MG63 (cell line): ENCODE results near the gene FMN1. TPM values are rescaled to one million over a fixed set of nuclear protein-coding genes. Genes with fewer than 3 reads are reported as not detected.
A peak's percentile ranks its signal among the peaks of the same experiment; 100 is the strongest.
"Not testable (repeated sequence)": the region's sequence is repeated elsewhere in the genome, so short reads cannot be mapped to it uniquely, and the experiment has no call there.

ENCODE experiments used
- DNase-seq: peaks from one replicate; pipeline ENCODE4 v3.0.0-alpha.2; 2020
- H3K27me3 ChIP-seq: fragments of 250-450 bp; sonication (Bioruptor Pico); 2 replicates; pipeline ENCODE4 v1.5.1; 2020; ENCODE audit warnings: mild to moderate bottlenecking, moderate library complexity
- H3K36me3 ChIP-seq: fragments of 250-450 bp; sonication (Bioruptor Pico); 2 replicates; pipeline ENCODE4 v1.5.1; 2020; ENCODE audit warnings: mild to moderate bottlenecking, moderate library complexity
- H3K4me3 ChIP-seq: fragments of 250-450 bp; sonication (Bioruptor Pico); 2 replicates; pipeline ENCODE4 v1.5.1; 2020; ENCODE audit warnings: mild to moderate bottlenecking, moderate library complexity
- H3K9me3 ChIP-seq: fragments of 250-450 bp; sonication (Bioruptor Pico); 2 replicates; pipeline ENCODE4 v1.5.1; 2020; ENCODE audit warnings: mild to moderate bottlenecking, moderate library complexity
- total RNA-seq: library from RNA; depleted of rRNA; stranded (reverse); fragments of >200 nt; shearing (Covaris generic); gene quantifications from 2 replicates; pipeline ENCODE4 v1.2.3, GENCODE V29; 2014; ENCODE audit warnings: low replicate concordance

FMN1 gene
- total RNA-seq, 1 experiment from 2014 or later = 9.0 TPM

DNA sequence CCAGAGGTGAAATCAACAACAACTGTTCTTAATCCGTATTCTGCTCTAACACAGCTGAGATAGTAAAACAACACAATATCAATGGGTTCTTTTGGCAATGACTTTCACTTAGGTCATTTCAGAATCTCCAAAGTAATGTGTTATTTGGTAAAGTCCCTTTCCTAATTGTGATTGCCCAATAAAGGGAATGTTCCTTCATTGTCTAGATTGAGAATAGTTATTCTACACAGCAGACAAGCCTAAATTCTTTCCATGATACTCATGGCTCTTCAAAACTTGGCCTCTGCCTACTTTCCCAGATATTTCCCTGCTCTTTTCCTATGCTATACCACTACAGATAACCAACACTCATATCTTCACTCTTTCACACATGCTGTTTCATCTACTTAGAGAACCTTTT lies 219.8 kb downstream of the FMN1 start:
- H3K27me3 ChIP-seq = no peaks in the 10 kb centered on the region
- no peaks in the 10 kb centered on the region for H3K36me3 ChIP-seq
- DNase-seq = no peak
- H3K4me3 ChIP-seq = no peak overlapping the region
- H3K9me3 ChIP-seq = no peaks in the 10 kb centered on the region

DNA sequence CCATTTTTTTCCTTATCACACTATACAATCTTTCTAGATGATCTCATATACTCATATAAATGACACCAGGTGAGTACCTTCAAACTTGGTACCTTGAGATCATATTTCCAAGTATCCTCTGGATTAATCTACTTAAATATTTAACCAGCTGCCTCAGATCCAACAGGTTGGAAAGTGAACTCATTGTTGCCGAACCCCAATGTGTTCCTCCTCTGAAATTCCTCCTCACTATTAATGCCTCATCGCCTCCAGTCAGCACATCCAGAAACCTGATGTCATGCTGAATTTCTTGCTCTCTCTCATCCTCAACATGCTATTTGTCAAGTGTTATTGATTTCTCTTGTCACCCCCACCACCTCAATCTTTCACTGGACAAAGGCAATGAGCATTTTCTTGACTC lies 221.8 kb downstream of the FMN1 start:
- no peaks in the 10 kb centered on the region for H3K36me3 ChIP-seq
- H3K4me3 ChIP-seq = no peak overlapping the region
- H3K27me3 ChIP-seq = no peaks in the 10 kb centered on the region
- no peaks in the 10 kb centered on the region for H3K9me3 ChIP-seq
- no peak for DNase-seq

DNA sequence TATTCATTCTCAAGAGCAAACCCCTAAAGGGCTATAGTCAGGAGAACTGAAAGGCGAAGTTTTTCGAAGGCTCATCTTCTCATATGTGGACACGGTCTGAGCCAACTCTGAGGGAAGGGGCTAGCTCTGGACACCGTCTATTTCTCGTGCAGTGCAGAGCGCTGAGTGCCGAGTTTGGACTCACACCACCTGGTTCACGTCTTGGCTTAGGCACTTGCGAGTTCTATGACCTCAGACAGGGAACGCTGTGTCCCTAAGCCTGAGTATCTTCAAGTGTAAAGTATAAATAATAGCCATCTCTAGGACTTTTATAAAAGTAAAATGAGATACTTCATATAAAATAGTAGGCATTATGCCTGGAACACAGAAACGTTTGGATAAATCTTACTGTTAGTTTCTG lies 223.7 kb downstream of the FMN1 start:
- Histone ChIP-seq H3K4me3 (no peak overlapping the region), H3K9me3 (no peaks in the 10 kb centered on the region), H3K27me3 (no peaks in the 10 kb centered on the region), H3K36me3 (no peaks in the 10 kb centered on the region)
- DNase-seq = no peak

DNA sequence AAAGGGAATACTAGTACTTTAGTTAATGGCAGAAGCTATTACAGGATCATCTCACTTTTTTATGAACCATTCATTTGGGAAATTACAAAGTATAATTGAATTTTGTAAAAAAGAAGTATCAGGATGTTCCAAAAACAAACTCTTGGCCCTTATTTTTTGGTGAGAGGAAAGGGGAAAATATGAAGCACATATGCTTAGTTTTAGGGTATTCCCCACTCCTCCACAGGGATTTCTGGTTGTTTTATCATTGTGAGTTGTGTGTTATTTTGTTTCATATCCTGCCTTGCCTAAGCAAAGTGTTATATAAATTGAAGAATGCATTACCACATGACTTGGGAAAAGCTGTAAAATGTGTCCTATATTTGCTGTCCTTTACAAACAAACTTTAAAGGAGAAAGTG lies 227.0 kb downstream of the FMN1 start:
- no peak overlapping the region for H3K4me3 ChIP-seq
- no peaks in the 10 kb centered on the region for H3K27me3 ChIP-seq
- no peaks in the 10 kb centered on the region for H3K36me3 ChIP-seq
- no peak for DNase-seq
- H3K9me3 ChIP-seq = no peaks in the 10 kb centered on the region

DNA sequence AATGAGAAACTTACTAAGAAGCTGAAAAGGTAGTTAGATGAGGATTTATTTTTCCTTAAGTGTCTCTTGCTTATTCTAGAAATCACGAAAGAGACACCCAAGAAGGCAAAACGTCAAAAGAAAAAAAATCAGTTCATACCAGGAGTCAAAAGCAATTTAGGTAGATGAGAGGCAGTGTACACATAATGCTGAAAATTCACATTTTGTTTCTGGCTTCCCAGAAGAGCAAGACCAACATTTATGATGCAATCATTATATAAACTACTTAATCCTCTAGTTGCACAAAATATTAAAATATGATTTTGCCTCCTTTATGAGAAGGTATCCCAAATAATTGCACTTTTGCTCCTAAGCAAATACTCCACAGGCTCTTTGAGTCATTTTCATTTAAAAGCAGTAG lies 228.0 kb downstream of the FMN1 start:
- Histone ChIP-seq H3K36me3 (no peaks in the 10 kb centered on the region), H3K4me3 (no peak overlapping the region), H3K9me3 (no peaks in the 10 kb centered on the region), H3K27me3 (no peaks in the 10 kb centered on the region)
- no peak for DNase-seq

DNA sequence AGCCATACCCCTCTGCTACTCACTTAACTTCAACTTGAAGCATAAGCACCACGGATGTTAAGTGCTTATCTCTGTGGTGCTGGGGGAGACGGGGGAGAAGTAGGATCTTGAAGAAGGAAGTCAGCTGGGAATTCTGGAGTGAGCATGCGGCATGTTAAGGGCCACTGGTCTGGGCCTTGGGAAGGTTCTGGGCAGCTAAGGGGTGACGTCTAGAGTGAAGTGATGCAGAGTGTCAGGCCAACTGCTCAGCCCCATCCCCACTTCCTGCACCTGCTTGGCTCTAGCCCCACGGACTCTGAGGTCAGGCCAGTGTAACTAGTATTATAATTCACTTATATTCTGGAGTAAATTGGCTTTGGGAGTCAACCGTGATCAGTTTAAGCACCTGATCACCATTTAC lies 228.6 kb downstream of the FMN1 start:
- Histone ChIP-seq H3K9me3 (no peaks in the 10 kb centered on the region), H3K4me3 (no peak overlapping the region), H3K27me3 (no peaks in the 10 kb centered on the region), H3K36me3 (no peaks in the 10 kb centered on the region)
- no peak for DNase-seq

DNA sequence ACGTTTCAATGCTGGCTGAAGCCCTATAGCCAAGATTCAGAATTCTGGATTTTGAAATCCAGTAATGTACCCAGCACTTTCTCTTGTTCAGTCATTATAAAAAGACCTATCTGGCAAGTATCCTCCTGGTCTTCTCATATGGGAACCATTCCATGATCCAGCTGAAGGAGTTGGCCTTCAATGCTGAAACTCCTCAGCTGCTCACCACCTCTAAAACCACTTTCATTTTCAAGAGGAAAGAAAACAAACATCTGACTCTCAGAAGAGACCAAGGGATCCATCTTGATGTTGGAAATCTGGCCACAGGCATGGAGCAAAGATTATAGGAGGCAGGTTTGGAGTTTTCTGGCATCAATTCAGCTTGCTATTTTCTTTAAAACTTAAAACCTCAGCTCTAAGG lies 235.4 kb downstream of the FMN1 start:
- DNase-seq = no peak
- no peaks in the 10 kb centered on the region for H3K27me3 ChIP-seq
- no peaks in the 10 kb centered on the region; the same call in 1 of the 2 replicates for H3K9me3 ChIP-seq
- H3K36me3 ChIP-seq = no peaks in the 10 kb centered on the region
- no peak overlapping the region for H3K4me3 ChIP-seq

DNA sequence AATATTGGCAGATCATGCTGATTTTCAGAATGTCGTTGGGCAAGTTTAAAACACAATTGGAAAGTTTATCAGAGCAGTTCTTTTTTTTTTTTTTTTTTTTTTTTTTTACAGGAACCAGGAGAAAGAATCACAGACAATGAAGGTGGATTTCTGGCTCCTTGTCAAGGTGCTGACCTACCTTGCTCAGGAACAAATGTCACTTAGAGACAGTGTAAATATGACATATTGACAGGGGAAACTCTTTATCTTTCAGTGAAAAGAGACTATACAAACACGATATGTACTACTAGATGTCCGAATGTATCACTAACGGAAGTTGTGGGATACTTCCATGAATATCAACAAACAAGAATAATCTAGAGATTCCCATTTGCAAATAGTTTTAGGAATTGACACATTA lies 237.3 kb downstream of the FMN1 start:
- H3K36me3 ChIP-seq = no peaks in the 10 kb centered on the region
- H3K27me3 ChIP-seq = no peaks in the 10 kb centered on the region
- no peak overlapping the region for H3K4me3 ChIP-seq
- H3K9me3 ChIP-seq = no peaks in the 10 kb centered on the region; the same call in 1 of the 2 replicates
- DNase-seq = no peak

DNA sequence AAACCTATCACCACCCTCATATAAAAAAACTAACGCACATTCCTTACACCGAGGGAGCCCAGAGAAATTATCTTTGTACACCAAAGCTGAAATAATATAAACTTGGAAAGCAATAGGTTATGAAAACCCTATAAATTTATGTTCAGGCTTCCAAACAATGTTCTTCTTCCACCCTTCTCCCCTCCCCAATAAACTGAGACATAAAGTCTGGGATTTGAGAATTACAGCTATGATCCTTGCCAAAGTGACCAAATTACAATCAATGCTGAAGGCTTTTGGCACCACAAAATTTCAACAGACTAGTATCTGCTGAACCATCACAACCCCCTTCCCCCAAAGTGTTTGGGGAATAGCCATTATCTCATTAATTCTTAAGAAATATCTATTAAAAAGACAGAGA lies 237.8 kb downstream of the FMN1 start:
- DNase-seq = no peak
- H3K27me3 ChIP-seq = no peaks in the 10 kb centered on the region
- no peak overlapping the region for H3K4me3 ChIP-seq
- no peaks in the 10 kb centered on the region for H3K36me3 ChIP-seq
- no peaks in the 10 kb centered on the region; the same call in 1 of the 2 replicates for H3K9me3 ChIP-seq

DNA sequence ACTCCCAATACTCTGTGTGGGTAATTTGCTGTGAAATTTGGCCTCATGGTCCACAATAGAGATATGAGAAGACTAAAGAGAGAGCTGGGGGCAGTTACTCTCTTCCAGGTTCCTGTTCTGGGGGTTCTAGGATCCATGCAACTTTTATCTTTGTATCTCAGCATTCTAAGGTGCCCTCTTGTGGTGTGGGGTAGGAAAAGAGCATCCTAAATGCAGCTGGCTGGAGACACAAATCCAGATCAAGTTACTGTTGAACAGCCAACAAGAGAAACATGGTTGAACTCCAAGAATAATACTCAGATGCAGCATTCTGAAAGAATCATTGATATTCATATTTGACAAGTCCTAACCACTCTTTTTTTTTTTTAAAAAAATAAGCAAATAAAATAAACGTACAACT lies 238.5 kb downstream of the FMN1 start:
- Histone ChIP-seq H3K4me3 (no peak overlapping the region), H3K36me3 (no peaks in the 10 kb centered on the region), H3K27me3 (no peaks in the 10 kb centered on the region), H3K9me3 (no peaks in the 10 kb centered on the region; the same call in 1 of the 2 replicates)
- DNase-seq = peak; percentile 51

DNA sequence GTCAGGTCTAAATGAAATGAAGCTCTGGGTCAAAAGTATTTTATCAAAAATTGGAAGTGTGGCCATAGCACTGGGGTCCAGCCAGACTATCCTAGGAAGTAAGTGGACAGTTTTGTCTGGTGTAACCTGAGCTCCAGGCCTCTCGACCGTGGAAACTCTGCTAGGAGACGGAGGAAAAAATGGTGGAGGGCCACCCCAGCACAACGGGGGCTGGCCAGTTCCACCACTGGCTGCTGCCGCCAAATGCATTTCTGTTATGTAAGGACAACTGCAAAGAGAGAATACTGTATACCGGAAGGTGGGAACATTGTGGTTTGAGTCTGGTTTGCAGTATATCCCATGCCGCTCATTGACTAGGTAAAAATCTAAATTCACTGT lies 241.0 kb downstream of the FMN1 start:
- no peaks in the 10 kb centered on the region for H3K36me3 ChIP-seq
- DNase-seq = no peak
- H3K9me3 ChIP-seq = 0 out of 2 replicates have a peak, but pooled peaks cover 2% of the 10 kb centered on the region
- no peaks in the 10 kb centered on the region for H3K27me3 ChIP-seq
- H3K4me3 ChIP-seq = no peak overlapping the region

DNA sequence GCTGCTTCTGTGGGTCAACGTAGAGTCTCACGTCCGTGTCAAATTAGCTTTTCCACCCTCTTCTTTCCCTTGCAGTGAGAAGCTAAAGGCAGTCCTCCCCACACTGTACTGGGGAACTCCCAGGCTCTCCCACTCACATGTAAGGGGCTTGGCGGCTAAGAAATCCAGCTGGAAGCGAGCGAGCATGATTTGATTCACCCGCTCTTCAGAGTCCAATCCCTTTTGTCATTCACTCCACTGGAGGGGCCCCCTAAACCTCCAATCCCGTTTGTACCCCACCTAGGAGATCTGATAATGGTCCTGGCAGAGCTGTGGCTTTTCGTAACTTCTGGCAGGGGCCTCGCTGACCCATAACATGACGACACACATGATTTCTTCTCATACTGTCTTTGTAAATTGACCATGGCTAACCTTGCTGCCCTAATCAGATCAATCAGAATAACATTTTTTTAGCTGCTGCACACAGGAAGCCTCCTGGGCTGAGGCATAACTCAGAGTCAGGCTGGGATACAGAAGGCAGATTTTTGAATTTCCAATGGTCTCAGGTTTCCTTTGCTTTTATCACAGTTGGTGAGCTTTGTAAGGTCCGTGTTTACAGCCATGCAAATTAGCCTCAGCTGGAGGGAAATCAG lies 241.5 kb downstream of the FMN1 start:
- DNase-seq = no peak
- no peaks in the 10 kb centered on the region for H3K36me3 ChIP-seq
- H3K27me3 ChIP-seq = no peaks in the 10 kb centered on the region
- 0 out of 2 replicates have a peak, but pooled peaks cover 2% of the 10 kb centered on the region for H3K9me3 ChIP-seq
- H3K4me3 ChIP-seq = no peak overlapping the region

DNA sequence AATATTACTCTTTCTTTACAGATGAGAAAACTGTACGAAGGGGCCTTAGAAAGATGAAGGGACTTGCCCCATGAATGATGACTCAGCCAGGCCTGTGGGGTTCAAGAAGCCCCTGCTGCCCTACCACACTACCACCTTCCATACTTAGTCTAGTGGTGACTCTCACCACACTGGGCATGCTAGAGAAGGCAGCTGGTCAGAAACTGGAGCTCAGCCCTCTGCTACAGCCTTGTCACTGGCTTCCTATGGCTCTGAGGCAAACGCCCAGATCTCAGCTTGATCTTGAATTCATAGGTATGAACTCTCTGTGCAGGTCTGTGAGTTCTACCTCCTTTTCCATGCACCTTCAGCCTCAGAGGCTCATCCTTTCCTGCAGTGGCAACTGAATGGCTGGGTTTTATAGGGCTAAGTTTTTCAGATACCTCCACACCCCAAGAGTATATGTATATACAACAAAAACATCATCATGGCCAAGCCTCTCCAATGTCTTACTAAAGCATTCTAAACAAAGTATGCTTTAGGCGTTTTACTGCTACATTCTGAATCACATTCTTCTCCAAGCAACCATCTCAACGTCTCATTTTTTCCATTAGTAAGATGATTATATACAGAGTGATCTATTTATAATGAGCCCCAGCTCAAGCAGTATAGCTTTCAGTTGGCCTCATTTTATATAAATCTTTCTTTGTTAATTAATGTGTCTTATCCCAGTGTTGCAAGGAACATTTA lies 242.6 kb downstream of the FMN1 start:
- H3K9me3 ChIP-seq = 0 out of 2 replicates have a peak, but pooled peaks cover 2% of the 10 kb centered on the region
- no peak overlapping the region for H3K4me3 ChIP-seq
- no peaks in the 10 kb centered on the region for H3K36me3 ChIP-seq
- H3K27me3 ChIP-seq = no peaks in the 10 kb centered on the region
- DNase-seq = no peak

DNA sequence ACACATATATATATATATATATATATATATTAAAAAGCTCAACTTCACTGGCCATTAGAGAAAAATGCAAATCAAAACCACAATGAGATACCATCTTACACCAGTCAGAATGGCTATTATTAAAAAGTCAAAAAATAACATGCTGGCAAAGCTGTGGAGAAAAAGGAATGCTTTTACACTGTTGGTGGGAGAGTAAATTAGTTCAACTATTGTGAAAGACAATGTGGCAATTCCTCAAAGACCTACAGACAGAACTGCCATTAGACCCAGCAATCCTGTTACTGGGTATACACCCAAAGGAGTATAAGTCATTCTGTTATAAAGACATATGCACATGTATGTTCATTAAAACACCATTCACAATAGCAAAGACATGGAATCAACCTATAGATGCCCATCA lies 244.5 kb downstream of the FMN1 start:
- H3K4me3 ChIP-seq, H3K36me3 ChIP-seq, DNase-seq, H3K27me3 ChIP-seq, H3K9me3 ChIP-seq: not testable (repeated sequence)

DNA sequence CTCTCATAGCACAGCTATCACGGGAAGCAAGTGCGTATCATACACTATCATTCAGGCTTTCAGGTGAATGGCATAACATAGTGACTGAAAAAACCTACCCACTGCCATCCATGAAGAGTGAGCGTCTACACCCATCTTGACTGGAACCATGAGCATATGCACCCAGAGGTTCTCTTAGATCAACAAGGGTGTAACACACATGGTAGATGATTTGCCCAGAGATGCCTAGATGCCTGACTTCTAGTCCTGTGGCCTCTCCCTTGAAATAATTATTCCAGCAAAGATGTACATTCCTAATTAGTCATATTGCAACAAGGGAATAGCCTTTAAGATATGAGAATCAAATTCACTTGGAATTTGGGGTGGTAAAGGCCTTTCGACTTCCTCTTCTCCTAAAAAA lies 248.3 kb downstream of the FMN1 start:
- no peak for DNase-seq
- Histone ChIP-seq H3K36me3 (no peaks in the 10 kb centered on the region), H3K9me3 (0 out of 2 replicates have a peak, but pooled peaks cover 2% of the 10 kb centered on the region), H3K4me3 (no peak overlapping the region), H3K27me3 (no peaks in the 10 kb centered on the region)

DNA sequence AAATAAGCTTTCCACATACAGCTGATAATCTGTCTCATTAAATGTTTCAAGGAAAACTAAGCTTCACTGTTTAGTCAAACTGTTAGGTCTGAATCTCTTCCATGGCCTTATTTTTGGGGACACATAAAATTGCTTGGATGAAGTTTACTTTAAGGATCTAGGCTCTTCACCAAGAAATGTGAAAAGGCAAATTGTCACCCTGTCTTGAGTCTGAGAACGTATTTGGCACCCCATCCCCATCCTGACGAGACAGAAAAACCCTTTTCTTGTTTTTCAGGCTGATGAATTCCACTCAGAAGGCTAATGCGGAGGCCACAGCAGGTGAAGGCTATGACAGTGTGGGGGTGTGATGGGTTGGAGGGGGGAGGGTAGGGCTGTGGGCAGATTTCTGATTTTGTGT lies 250.1 kb downstream of the FMN1 start:
- DNase-seq = no peak
- Histone ChIP-seq H3K36me3 (no peaks in the 10 kb centered on the region), H3K4me3 (no peak overlapping the region), H3K9me3 (0 out of 2 replicates have a peak, but pooled peaks cover under 1% of the 10 kb centered on the region), H3K27me3 (no peaks in the 10 kb centered on the region)

DNA sequence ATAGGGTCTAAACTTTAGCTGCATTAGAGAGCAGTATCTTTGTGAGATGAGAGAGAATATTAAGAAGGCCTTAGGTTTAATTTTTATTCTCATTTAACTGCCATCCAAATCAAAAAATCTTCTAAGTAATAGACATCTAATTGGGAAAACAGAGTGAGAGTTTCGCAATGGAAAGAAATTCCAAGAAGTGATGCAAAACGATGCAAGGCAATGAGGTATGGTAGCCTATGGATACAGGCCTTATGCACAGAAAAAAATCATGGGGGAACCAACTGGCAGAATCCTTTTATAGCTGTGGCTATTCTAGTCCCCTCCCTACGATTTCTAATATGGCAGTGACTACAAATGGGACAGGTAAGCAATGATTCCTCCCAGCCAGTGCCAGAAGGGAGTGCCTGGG lies 250.8 kb downstream of the FMN1 start:
- H3K27me3 ChIP-seq = no peaks in the 10 kb centered on the region
- no peak overlapping the region for H3K4me3 ChIP-seq
- H3K36me3 ChIP-seq = no peaks in the 10 kb centered on the region
- no peaks in the 10 kb centered on the region for H3K9me3 ChIP-seq
- DNase-seq = no peak

DNA sequence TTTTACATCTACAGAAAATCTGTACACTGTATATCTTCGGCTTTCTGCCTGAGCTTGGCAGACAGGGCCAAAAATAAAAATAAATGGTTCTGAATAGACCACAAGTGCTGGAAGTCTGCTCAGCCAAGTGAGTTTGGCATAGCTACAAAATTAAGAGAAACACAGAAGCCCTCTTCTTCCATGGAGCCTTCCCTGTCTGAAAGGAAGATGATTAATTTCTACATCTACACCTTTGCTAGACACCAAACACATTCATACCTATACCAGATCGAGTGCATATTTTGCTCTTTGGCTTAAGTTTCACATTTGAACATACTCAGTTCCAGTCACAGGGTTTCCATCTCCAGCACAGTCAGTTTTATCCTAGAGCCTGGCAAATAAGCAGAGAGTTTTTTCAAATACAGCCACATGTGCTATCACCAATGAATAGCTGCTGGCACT lies 252.1 kb downstream of the FMN1 start:
- H3K36me3 ChIP-seq = no peaks in the 10 kb centered on the region
- no peaks in the 10 kb centered on the region for H3K27me3 ChIP-seq
- no peak for DNase-seq
- peaks cover under 1% of the 10 kb centered on the region; the same call in 1 of the 2 replicates for H3K9me3 ChIP-seq
- H3K4me3 ChIP-seq = no peak overlapping the region
